BLaER1 treated with 17β-estradiol and CSF1 and Interleukin-3, amounts not matched to agents 10 nM and 100 nM (cell line): ENCODE results near the gene SLC25A45.

Experiments used
- H3K27ac ChIP-seq, 11 experiments: shearing (Covaris generic); formaldehyde crosslinking; 2 replicates each; pipeline ENCODE4 v1.8.1; 2022
- H3K27me3 ChIP-seq, 11 experiments: shearing (Covaris generic); formaldehyde crosslinking; 2 replicates each; pipeline ENCODE4 v1.8.1; 2022
- H3K36me3 ChIP-seq, 11 experiments: shearing (Covaris generic); formaldehyde crosslinking; 2 replicates each; pipeline ENCODE4 v1.8.1; 2022
- H3K4me1 ChIP-seq, 10 experiments: shearing (Covaris generic); formaldehyde crosslinking; 2 replicates each; pipeline ENCODE4 v1.8.1; 2022
- H3K4me2 ChIP-seq, 11 experiments: shearing (Covaris generic); formaldehyde crosslinking; 2 replicates each; pipeline ENCODE4 v1.8.1; 2022
- H3K4me3 ChIP-seq, 10 experiments: shearing (Covaris generic); formaldehyde crosslinking; 2 replicates each; pipeline ENCODE4 v1.8.1; 2022
- H3K9ac ChIP-seq, 11 experiments: shearing (Covaris generic); formaldehyde crosslinking; 2 replicates each; pipeline ENCODE4 v1.8.1; 2022
- H3K9me3 ChIP-seq, 11 experiments: shearing (Covaris generic); formaldehyde crosslinking; replicated peaks in 1 of 11; 2 replicates each; pipeline ENCODE4 v1.8.1; 2022
- H4K20me1 ChIP-seq, 11 experiments: shearing (Covaris generic); formaldehyde crosslinking; 2 replicates each; pipeline ENCODE4 v1.8.1; 2022
- Cebpa-rat ChIP-seq, 11 experiments: shearing (Covaris generic); IDR thresholded peaks; 2 replicates each; pipeline ENCODE4 v1.8.1; 2022

SLC25A45 gene

GRCh38 chr11:65382033-65382803, at the start of gene SLC25A45:
Gene SLC25A45 (minus strand): TSS chr11:65382646. CDS start chr11:65381951, 695 bp downstream.
- H3K9ac ChIP-seq, result peak within 1 kb of the TSS; percentile 83 to 90 (median 85)
- H3K36me3 ChIP-seq, result no peaks in the 10 kb centered on the region
- TF ChIP-seq Cebpa-rat (IDR thresholded peaks at IDR 0.05), result no peak
- H3K4me3 ChIP-seq, result peak within 1 kb of the TSS; percentile 44 to 72 (median 58)
- no peaks in the 10 kb centered on the region for H3K9me3 ChIP-seq
- peak within 1 kb of the TSS; percentile 86 to 99 (median 95) for H3K4me2 ChIP-seq
- H3K27ac ChIP-seq, result peak within 1 kb of the TSS; percentile 84 to 97 (median 91)
- peaks cover 86 to 92% (median 90%) of the 10 kb centered on the region in 10 experiments for H3K4me1 ChIP-seq
- no peaks in the 10 kb centered on the region for H3K27me3 ChIP-seq
- H4K20me1 ChIP-seq, result no peaks in the 10 kb centered on the region

- Histone ChIP-seq H3K36me3 (peaks cover 36 to 86% (median 47%) of the 10 kb centered on the region in 11 experiments), H3K27ac (peak overlapping the region in 10 of 11 experiments; percentile 82 to 100 (median 98); a peak in 18 of 22 replicates), H3K4me1 (peaks cover 67 to 99% (median 87%) of the 10 kb centered on the region in 10 experiments), H3K4me2 (peak overlapping the region; percentile 80 to 99 (median 91); a peak in 21 of 22 replicates), H3K27me3 (no peaks in the 10 kb centered on the region), H3K9ac (peak overlapping the region in 2 of 11 experiments; percentile 32 to 63; a peak in 3 of 22 replicates), H4K20me1 (peaks cover 53 to 100% (median 100%) of the 10 kb centered on the region in 11 experiments), H3K9me3 (no peaks in the 10 kb centered on the region), H3K4me3 (peak overlapping the region in 2 of 10 experiments; percentile 93 to 94; a peak in 3 of 20 replicates)
- no peak for TF ChIP-seq Cebpa-rat (IDR thresholded peaks at IDR 0.05)
These were observed 49.1 kb upstream of the SLC25A45 start for GRCh38 chr11:65431451-65432099.

GRCh38 chr11:65430406-65431217, 48.2 kb upstream of the SLC25A45 start:
- peaks cover 70 to 93% (median 81%) of the 10 kb centered on the region in 10 experiments for H3K4me1 ChIP-seq
- peaks cover 30 to 86% (median 47%) of the 10 kb centered on the region in 11 experiments; a peak in 21 of 22 replicates for H3K36me3 ChIP-seq
- peak overlapping the region in 7 of 10 experiments; percentile 2 to 94 (median 33); a peak in 12 of 20 replicates for H3K4me3 ChIP-seq
- peak overlapping the region; percentile 52 to 100 (median 98) for H3K27ac ChIP-seq
- no peaks in the 10 kb centered on the region for H3K27me3 ChIP-seq
- H3K4me2 ChIP-seq, result peak overlapping the region; percentile 80 to 99 (median 91)
- no peaks in the 10 kb centered on the region for H3K9me3 ChIP-seq
- peak overlapping the region; percentile 98 to 100 (median 100) for H3K9ac ChIP-seq
- H4K20me1 ChIP-seq, result peaks cover 59 to 100% (median 100%) of the 10 kb centered on the region in 11 experiments
- no peak for TF ChIP-seq Cebpa-rat (IDR thresholded peaks at IDR 0.05)

- Histone ChIP-seq H3K4me1 (peaks cover 70 to 88% (median 75%) of the 10 kb centered on the region in 10 experiments), H3K27me3 (no peaks in the 10 kb centered on the region), H3K9ac (peak overlapping the region; percentile 98 to 100 (median 100)), H3K4me2 (peak overlapping the region; percentile 80 to 99 (median 91)), H3K4me3 (peak overlapping the region; percentile 15 to 94 (median 38); a peak in 16 of 20 replicates), H3K9me3 (no peaks in the 10 kb centered on the region), H3K27ac (peak overlapping the region; percentile 52 to 100 (median 98)), H4K20me1 (peaks cover 65 to 100% (median 100%) of the 10 kb centered on the region in 11 experiments), H3K36me3 (peaks cover 25 to 86% (median 45%) of the 10 kb centered on the region in 11 experiments; a peak in 21 of 22 replicates)
- TF ChIP-seq Cebpa-rat (IDR thresholded peaks at IDR 0.05), result no peak
These were observed 47.4 kb upstream of the SLC25A45 start for GRCh38 chr11:65429724-65430405.

- peak overlapping the region; percentile 52 to 100 (median 98); a peak in 21 of 22 replicates for H3K27ac ChIP-seq
- peak overlapping the region; percentile 98 to 100 (median 100) for H3K9ac ChIP-seq
- H3K36me3 ChIP-seq, result peaks cover 18 to 86% (median 44%) of the 10 kb centered on the region in 11 experiments; a peak in 21 of 22 replicates
- no peaks in the 10 kb centered on the region for H3K9me3 ChIP-seq
- H3K4me3 ChIP-seq, result peak overlapping the region in 9 of 10 experiments; percentile 9 to 94 (median 83); a peak in 13 of 20 replicates
- H3K4me1 ChIP-seq, result peaks cover 65 to 81% (median 69%) of the 10 kb centered on the region in 10 experiments
- H3K27me3 ChIP-seq, result no peaks in the 10 kb centered on the region
- H4K20me1 ChIP-seq, result peaks cover 67 to 100% (median 100%) of the 10 kb centered on the region in 11 experiments
- no peak for TF ChIP-seq Cebpa-rat (IDR thresholded peaks at IDR 0.05)
- peak overlapping the region; percentile 80 to 99 (median 91) for H3K4me2 ChIP-seq
These were observed 46.7 kb upstream of the SLC25A45 start for GRCh38 chr11:65429068-65429681.

GRCh38 chr11:65428578-65429067, 46.2 kb upstream of the SLC25A45 start:
- H3K4me2 ChIP-seq, result peak overlapping the region; percentile 80 to 99 (median 91)
- no peaks in the 10 kb centered on the region for H3K27me3 ChIP-seq
- H3K9me3 ChIP-seq, result no peaks in the 10 kb centered on the region
- TF ChIP-seq Cebpa-rat (IDR thresholded peaks at IDR 0.05), result no peak
- peaks cover 61 to 77% (median 64%) of the 10 kb centered on the region in 10 experiments for H3K4me1 ChIP-seq
- H3K4me3 ChIP-seq, result peak overlapping the region in 9 of 10 experiments; percentile 12 to 94 (median 90); a peak in 15 of 20 replicates
- H4K20me1 ChIP-seq, result peaks cover 72 to 100% (median 100%) of the 10 kb centered on the region in 11 experiments
- peaks cover 13 to 86% (median 44%) of the 10 kb centered on the region in 11 experiments; a peak in 19 of 22 replicates for H3K36me3 ChIP-seq
- peak overlapping the region; percentile 52 to 100 (median 99); a peak in 21 of 22 replicates for H3K27ac ChIP-seq
- H3K9ac ChIP-seq, result peak overlapping the region; percentile 98 to 100 (median 100)
